Measurements from ENCODE around the gene PRL. TPM values are rescaled to one million over a fixed set of nuclear protein-coding genes. Genes with fewer than 3 reads are reported as not detected.

Gene PRL
- total RNA-seq, 1 donor from 2014 or later: not detected

DNA sequence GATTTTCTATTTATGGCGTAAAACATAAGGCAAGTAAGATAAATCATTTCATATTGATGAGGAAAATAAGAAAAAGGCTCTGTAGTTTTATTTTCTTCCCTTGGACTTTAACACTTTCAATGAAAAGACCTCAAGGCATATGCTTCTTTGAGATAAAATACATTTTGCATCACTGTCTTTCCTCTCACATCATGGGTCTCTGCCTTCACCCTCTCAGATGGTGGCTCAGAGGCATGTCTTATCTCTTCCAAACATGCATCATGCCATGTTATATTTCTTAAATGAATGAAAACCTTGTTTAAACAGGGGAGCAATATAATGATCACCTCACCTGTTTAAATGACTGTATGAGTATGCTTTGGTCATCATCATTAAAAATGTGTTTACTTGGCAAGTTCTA lies 59.3 kb downstream of the PRL start:
- FAIRE-seq: no peak

More for the DNA sequence above, 59.3 kb downstream of the PRL start:
- DNase-seq (ENCODE audit: low spot score in 2 of 2): no peak

Measured in frontal cortex (tissue), 4 donors.